Vagina (tissue), 2 donors: Measurements from ENCODE around the gene FAM50A. TPM values are rescaled to one million over a fixed set of nuclear protein-coding genes. Genes with fewer than 3 reads are reported as not detected.

Source experiments
- DNase-seq, 2 donors: peaks; one replicate each; pipeline ENCODE4 v3.0.0-alpha.2; 2017; ENCODE audit errors: extremely low spot score in 2 of 2
- H3K27ac ChIP-seq: fragments of 200-600 bp; sonication (generic); one replicate; pipeline ENCODE4 v1.5.1; 2019
- H3K27me3 ChIP-seq: fragments of 200-600 bp; sonication (generic); one replicate; pipeline ENCODE4 v1.5.1; 2019
- H3K36me3 ChIP-seq, 2 donors: fragments of 200-600 bp; sonication (generic); one replicate each; pipeline ENCODE4 v1.5.1; 2017 to 2019
- H3K4me1 ChIP-seq: fragments of 200-600 bp; sonication (generic); one replicate; pipeline ENCODE4 v1.5.1; 2019
- H3K4me3 ChIP-seq, 2 donors: fragments of 200-600 bp; sonication (generic); 1 replicate in 1 of 2; 2 replicates in 1 of 2; pipeline ENCODE4 v1.5.1; 2016 to 2019
- H3K9me3 ChIP-seq: fragments of 200-600 bp; sonication (generic); one replicate; pipeline ENCODE4 v1.5.1; 2019
- CTCF ChIP-seq, 3 experiments: fragments of 450-650 bp in 2 of 3; fragments of 200-600 bp in 1 of 3; sonication (generic) in 1 of 3; IDR thresholded peaks; one replicate each; pipeline ENCODE4 v1.5.1; 2017 to 2019; ENCODE audit warnings: antibody characterized with exemption in 3 of 3, mild to moderate bottlenecking in 2 of 3, moderate library complexity in 2 of 3
- POLR2A ChIP-seq, 2 donors: fragments of 450-650 bp; IDR thresholded peaks; one replicate each; pipeline ENCODE4 v1.6.1; 2017; ENCODE audit warnings: antibody characterized with exemption in 2 of 2, mild to moderate bottlenecking in 2 of 2, moderate library complexity in 2 of 2
- POLR2AphosphoS5 ChIP-seq, 2 donors: sonication (generic); formaldehyde crosslinking; IDR thresholded peaks; one replicate each; pipeline ENCODE4 v1.9.0; 2017; ENCODE audit warnings: antibody characterized with exemption in 2 of 2, mild to moderate bottlenecking in 2 of 2, low read depth in 1 of 2; ENCODE audit not compliant: insufficient read depth in 1 of 2
- intact Hi-C: fragments of 100-400 bp; cut with DNase I; formaldehyde crosslinking; loops from one replicate; pipeline ENCODE4 v1.15.1; 2023
- total RNA-seq: library from RNA; depleted of rRNA; stranded (reverse); fragments of >200 nt; gene quantifications from one replicate; pipeline ENCODE4 v1.2.3, GENCODE V29; 2016

FAM50A gene
- total RNA-seq, 1 donor from 2014 or later = 33.6 TPM

GRCh38 chrX:154408659-154409221 lies 35.2 kb upstream of the FAM50A start:
- no peak for TF ChIP-seq POLR2AphosphoS5 (IDR thresholded peaks at IDR 0.05; ENCODE audit: insufficient read depth in 1 of 2, low read depth in 1 of 2)
- no peak for TF ChIP-seq CTCF (IDR thresholded peaks at IDR 0.05)
- no peak for TF ChIP-seq POLR2A (IDR thresholded peaks at IDR 0.05)
- H3K9me3 ChIP-seq = no peaks in the 10 kb centered on the region
- peaks cover 10% of the 10 kb centered on the region for H3K4me1 ChIP-seq
- H3K36me3 ChIP-seq = no peaks in the 10 kb centered on the region
- H3K4me3 ChIP-seq = peak overlapping the region; percentile 19 to 33
- peak in 1 of 2 donors; percentile 84 for DNase-seq
- no peaks in the 10 kb centered on the region for H3K27me3 ChIP-seq
- intact Hi-C loops = no loop called here
- peak overlapping the region; percentile 57 for H3K27ac ChIP-seq

- no peaks in the 10 kb centered on the region for H3K36me3 ChIP-seq
- H3K27me3 ChIP-seq = no peaks in the 10 kb centered on the region
- TF ChIP-seq CTCF (IDR thresholded peaks at IDR 0.05) (no peak), POLR2A (IDR thresholded peaks at IDR 0.05) (no peak), POLR2AphosphoS5 (IDR thresholded peaks at IDR 0.05; ENCODE audit: insufficient read depth in 1 of 2, low read depth in 1 of 2) (peak; percentile 13 to 69)
- H3K4me1 ChIP-seq = peaks cover 10% of the 10 kb centered on the region
- intact Hi-C loops = no loop called here
- DNase-seq = peak in 1 of 2 donors; percentile 93
- no peaks in the 10 kb centered on the region for H3K9me3 ChIP-seq
- peak within 1 kb of the TSS; percentile 57 for H3K27ac ChIP-seq
- peak within 1 kb of the TSS; percentile 19 to 33 for H3K4me3 ChIP-seq
Measured at GRCh38 chrX:154409222-154409871, 34.6 kb upstream of the FAM50A start, which contains the start of gene DNASE1L1. TSS of gene DNASE1L1 (minus strand) at chrX:154409254. CDS start at chrX:154405568, 3,686 bp downstream.

GRCh38 chrX:154411981-154412340 lies 32.0 kb upstream of the FAM50A start:
- peaks cover 10% of the 10 kb centered on the region for H3K4me1 ChIP-seq
- H3K27me3 ChIP-seq = no peaks in the 10 kb centered on the region
- peak in 1 of 2 donors; percentile 90 for DNase-seq
- H3K9me3 ChIP-seq = no peaks in the 10 kb centered on the region
- intact Hi-C loops = loop anchor here (5.0 kb wide), 1 partner anchor 120 kb away; no protein-coding TSS in a partner anchor
- TF ChIP-seq CTCF (IDR thresholded peaks at IDR 0.05) = no peak
- peak in 1 of 2 donors; percentile 48 for TF ChIP-seq POLR2A (IDR thresholded peaks at IDR 0.05)
- peak in 1 of 2 donors; percentile 74 for TF ChIP-seq POLR2AphosphoS5 (IDR thresholded peaks at IDR 0.05; ENCODE audit: insufficient read depth in 1 of 2, low read depth in 1 of 2)
- H3K4me3 ChIP-seq = peak overlapping the region; percentile 54 to 59
- H3K36me3 ChIP-seq = no peaks in the 10 kb centered on the region
- peak overlapping the region; percentile 85 for H3K27ac ChIP-seq

GRCh38 chrX:154412468-154412867 lies 31.5 kb upstream of the FAM50A start:
- H3K9me3 ChIP-seq = no peaks in the 10 kb centered on the region
- intact Hi-C loops = loop anchor here (5.0 kb wide), 1 partner anchor 120 kb away; no protein-coding TSS in a partner anchor
- TF ChIP-seq CTCF (IDR thresholded peaks at IDR 0.05) (no peak), POLR2AphosphoS5 (IDR thresholded peaks at IDR 0.05; ENCODE audit: insufficient read depth in 1 of 2, low read depth in 1 of 2) (no peak), POLR2A (IDR thresholded peaks at IDR 0.05) (no peak)
- no peaks in the 10 kb centered on the region for H3K36me3 ChIP-seq
- peak overlapping the region; percentile 85 for H3K27ac ChIP-seq
- DNase-seq = peak in 1 of 2 donors; percentile 91
- peak overlapping the region; percentile 54 to 59 for H3K4me3 ChIP-seq
- H3K4me1 ChIP-seq = peaks cover 10% of the 10 kb centered on the region
- no peaks in the 10 kb centered on the region for H3K27me3 ChIP-seq

- Histone ChIP-seq H3K4me1 (peaks cover 10% of the 10 kb centered on the region), H3K36me3 (no peaks in the 10 kb centered on the region), H3K9me3 (no peaks in the 10 kb centered on the region), H3K4me3 (no peak overlapping the region), H3K27me3 (no peaks in the 10 kb centered on the region), H3K27ac (no peak overlapping the region)
- DNase-seq = no peak
- TF ChIP-seq CTCF (IDR thresholded peaks at IDR 0.05) (no peak), POLR2A (IDR thresholded peaks at IDR 0.05) (no peak), POLR2AphosphoS5 (IDR thresholded peaks at IDR 0.05; ENCODE audit: insufficient read depth in 1 of 2, low read depth in 1 of 2) (no peak)
- intact Hi-C loops = loop anchor here (5.0 kb wide), 1 partner anchor 119 kb away; no protein-coding TSS in a partner anchor
Measured at GRCh38 chrX:154413142-154413541, 30.8 kb upstream of the FAM50A start.
